CD14-positive monocyte (primary cell): ENCODE data around the gene DNAJC6. TPM values are rescaled to one million over a fixed set of nuclear protein-coding genes. Genes with fewer than 3 reads are reported as not detected.

ENCODE experiments used
- DNase-seq, 3 donors: peaks; one replicate each; pipeline ENCODE4 v3.0.0-alpha.2; 2011 to 2022
- H2AFZ ChIP-seq: 2 replicates; pipeline ENCODE4 v1.6.0; 2012; ENCODE audit warnings: mild to moderate bottlenecking, low read depth, low read length, inconsistent platforms; ENCODE audit not compliant: insufficient read depth, poor library complexity, severe bottlenecking
- H3K27ac ChIP-seq, 2 donors: 1 replicate in 1 of 2; 2 replicates in 1 of 2; pipeline ENCODE4 v1.5.1; 2012 to 2013; ENCODE audit warnings: low read length in 2 of 2, control low read depth in 1 of 2, inconsistent platforms in 1 of 2, low read depth in 1 of 2, mild to moderate bottlenecking in 1 of 2
- H3K27me3 ChIP-seq, 2 donors: one replicate each; pipeline versions ENCODE4 v1.6.0 to v1.6.1; 2011 to 2013; ENCODE audit warnings: low read length in 2 of 2; ENCODE audit not compliant: control insufficient read depth in 2 of 2, insufficient read depth in 2 of 2
- H3K36me3 ChIP-seq, 2 donors: replicated peaks in 1 of 2; 1 replicate in 1 of 2; 2 replicates in 1 of 2; pipeline versions ENCODE4 v1.5.1 to v1.6.1; 2012 to 2013; ENCODE audit warnings: low read length in 2 of 2, control low read depth in 1 of 2, inconsistent platforms in 1 of 2, mild to moderate bottlenecking in 1 of 2; ENCODE audit not compliant: insufficient read depth in 2 of 2, control insufficient read depth in 1 of 2
- H3K4me1 ChIP-seq, 2 donors: 1 replicate in 1 of 2; 2 replicates in 1 of 2; pipeline versions ENCODE4 v1.5.1 to v1.6.1; 2012 to 2013; ENCODE audit warnings: low read length in 2 of 2, control low read depth in 1 of 2, inconsistent platforms in 1 of 2, mild to moderate bottlenecking in 1 of 2, moderate library complexity in 1 of 2; ENCODE audit not compliant: insufficient read depth in 2 of 2, control insufficient read depth in 1 of 2
- H3K4me2 ChIP-seq: replicated peaks from 2 replicates; pipeline ENCODE3; 2012; ENCODE audit warnings: low read length, moderate library complexity, mild to moderate bottlenecking; ENCODE audit not compliant: poor library complexity, severe bottlenecking; ENCODE audit errors: extremely low read depth
- H3K4me3 ChIP-seq, 3 experiments: fragments of 200-600 bp in 1 of 3; sonication (generic) in 1 of 3; replicated peaks in 1 of 3; 1 replicate in 2 of 3; 2 replicates in 1 of 3; pipeline ENCODE4 v1.5.1; 2011 to 2013; ENCODE audit warnings: low read length in 3 of 3, mild to moderate bottlenecking in 3 of 3, control low read depth in 2 of 3, low read depth in 2 of 3, inconsistent platforms in 1 of 3, moderate library complexity in 1 of 3
- H3K79me2 ChIP-seq: 2 replicates; pipeline ENCODE4 v1.6.0; 2012; ENCODE audit warnings: mild to moderate bottlenecking, control low read depth, inconsistent platforms, low read length, moderate library complexity; ENCODE audit not compliant: insufficient read depth
- H3K9ac ChIP-seq: 2 replicates; pipeline ENCODE4 v1.6.0; 2017; ENCODE audit warnings: low read length, mild to moderate bottlenecking; ENCODE audit not compliant: insufficient read depth, poor library complexity, severe bottlenecking
- H3K9me3 ChIP-seq, 2 donors: replicated peaks in 1 of 2; 1 replicate in 1 of 2; 2 replicates in 1 of 2; pipeline versions ENCODE4 v1.5.1 to v1.6.1; 2012 to 2013; ENCODE audit warnings: low read length in 2 of 2, control low read depth in 1 of 2; ENCODE audit not compliant: control insufficient read depth in 1 of 2, insufficient read depth in 1 of 2
- H4K20me1 ChIP-seq: 2 replicates; pipeline ENCODE4 v1.6.0; 2012; ENCODE audit warnings: mild to moderate bottlenecking, low read length, control low read depth, moderate library complexity; ENCODE audit not compliant: insufficient read depth
- H3K27ac Mint-ChIP-seq, 7 donors: one replicate each; pipeline ENCODE4 v1.8.0; 2020; ENCODE audit warnings: mild to moderate bottlenecking in 7 of 7, mixed read lengths in 7 of 7, moderate library complexity in 6 of 7, inconsistent platforms in 2 of 7
- H3K27me3 Mint-ChIP-seq, 3 donors: one replicate each; pipeline ENCODE4 v1.8.0; 2021 to 2022; ENCODE audit warnings: low read depth in 3 of 3, mild to moderate bottlenecking in 3 of 3, mixed read lengths in 3 of 3, moderate library complexity in 3 of 3, inconsistent platforms in 1 of 3
- H3K36me3 Mint-ChIP-seq, 2 donors: one replicate each; pipeline ENCODE4 v1.8.0; 2020; ENCODE audit warnings: mixed read lengths in 2 of 2, inconsistent platforms in 1 of 2, mild to moderate bottlenecking in 1 of 2
- H3K4me1 Mint-ChIP-seq: one replicate; pipeline ENCODE4 v1.8.0; 2020; ENCODE audit warnings: mild to moderate bottlenecking, mixed read lengths
- H3K4me3 Mint-ChIP-seq, 2 donors: one replicate each; pipeline ENCODE4 v1.8.0; 2020; ENCODE audit warnings: mild to moderate bottlenecking in 2 of 2, mixed read lengths in 2 of 2, moderate library complexity in 1 of 2
- H3K9me3 Mint-ChIP-seq, 7 donors: one replicate each; pipeline ENCODE4 v1.8.0; 2020 to 2022; ENCODE audit warnings: mixed read lengths in 7 of 7, mild to moderate bottlenecking in 6 of 7, moderate library complexity in 6 of 7, inconsistent platforms in 2 of 7
- CTCF ChIP-seq: fragments of 200-600 bp; IDR thresholded peaks from one replicate; pipeline ENCODE4 v1.8.0; 2022; ENCODE audit warnings: antibody characterized with exemption, mild to moderate bottlenecking
- WGBS: methylation state at CpG from one replicate; pipeline ENCODE4 v1.1.5; 2013; ENCODE audit warnings: missing lambda C conversion rate; ENCODE audit not compliant: insufficient coverage; 5-methylcytosine and 5-hydroxymethylcytosine counted together
- intact Hi-C, 2 donors: fragments of 100-400 bp; cut with micrococcal nuclease; formaldehyde crosslinking; loops; one replicate each; pipeline versions ENCODE4 v1.15.0 to v1.15.1; 2023
- polyA plus RNA-seq, 3 donors: library from polyadenylated mRNA; depleted of rRNA in 1 of 3; unstranded in 2 of 3; stranded (reverse) in 1 of 3; fragments of 300-500 nt in 2 of 3; fragments of >200 nt in 1 of 3; fragmentation: Illumina TruSeq in 2 of 3; gene quantifications; 1 replicate in 2 of 3; 2 replicates in 1 of 3; pipeline ENCODE4 v1.2.3, GENCODE V29; 2012 to 2021

DNAJC6 gene
- polyA plus RNA-seq, 3 donors = 0.05 TPM; not detected in 2

- H3K9me3 Mint-ChIP-seq = peaks cover 0 to 8% (median 5%) of the 10 kb centered on the region in 7 donors
- intact Hi-C loops = no loop called here
- no peak for DNase-seq
Measured at GRCh38 chr1:65332821-65333220, 23.5 kb downstream of the DNAJC6 start.

GRCh38 chr1:65334081-65334480, 24.7 kb downstream of the DNAJC6 start:
- H3K27ac Mint-ChIP-seq = no peak overlapping the region

More at GRCh38 chr1:65332821-65333220, 23.5 kb downstream of the DNAJC6 start:
- no peak overlapping the region for H3K9ac ChIP-seq
- no peaks in the 10 kb centered on the region for H3K27me3 ChIP-seq
- no peak overlapping the region for H3K4me3 ChIP-seq
- no peak overlapping the region for H2AFZ ChIP-seq
- H3K4me2 ChIP-seq = no peak overlapping the region
- H3K27me3 Mint-ChIP-seq = no peaks in the 10 kb centered on the region
- no peak overlapping the region for H3K4me3 Mint-ChIP-seq
- no peak for TF ChIP-seq CTCF
- H3K9me3 ChIP-seq = no peaks in the 10 kb centered on the region
- no CpG with 5 or more reads among the region's 1 CpG for WGBS
- H3K36me3 ChIP-seq = no peaks in the 10 kb centered on the region
- no peaks in the 10 kb centered on the region for H3K79me2 ChIP-seq
- H3K27ac ChIP-seq = no peak overlapping the region
- H3K4me1 ChIP-seq = no peaks in the 10 kb centered on the region
- H3K4me1 Mint-ChIP-seq = no peaks in the 10 kb centered on the region
- no peak overlapping the region for H3K27ac Mint-ChIP-seq
- no peaks in the 10 kb centered on the region for H4K20me1 ChIP-seq
- no peaks in the 10 kb centered on the region for H3K36me3 Mint-ChIP-seq

More at GRCh38 chr1:65334081-65334480, 24.7 kb downstream of the DNAJC6 start:
- H3K4me3 ChIP-seq = no peak overlapping the region
- WGBS = 100% methylated on average over 2 of the region's 2 CpGs
- no peak overlapping the region for H3K27ac ChIP-seq
- Mint-ChIP-seq H3K36me3 (no peaks in the 10 kb centered on the region), H3K4me3 (no peak overlapping the region), H3K9me3 (peaks cover 0 to 8% (median 5%) of the 10 kb centered on the region in 7 donors), H3K27me3 (no peaks in the 10 kb centered on the region), H3K4me1 (no peaks in the 10 kb centered on the region)
- H3K4me2 ChIP-seq = no peak overlapping the region
- H2AFZ ChIP-seq = no peak overlapping the region
- H3K4me1 ChIP-seq = no peaks in the 10 kb centered on the region
- TF ChIP-seq CTCF = no peak
- H3K36me3 ChIP-seq = no peaks in the 10 kb centered on the region
- H4K20me1 ChIP-seq = no peaks in the 10 kb centered on the region
- intact Hi-C loops = no loop called here
- no peak for DNase-seq
- H3K9me3 ChIP-seq = no peaks in the 10 kb centered on the region
- H3K27me3 ChIP-seq = no peaks in the 10 kb centered on the region
- H3K9ac ChIP-seq = no peak overlapping the region
- no peaks in the 10 kb centered on the region for H3K79me2 ChIP-seq
